Hindlimb muscle (tissue), 1 donor: Measurements from ENCODE around the gene GOSR1. TPM values are rescaled to one million over a fixed set of nuclear protein-coding genes. Genes with fewer than 3 reads are reported as not detected.
"Not testable (repeated sequence)": the region's sequence is repeated elsewhere in the genome, so short reads cannot be mapped to it uniquely, and the experiment has no call there.

ENCODE experiments used
- DNase-seq: peaks from one replicate; pipeline ENCODE4 v3.0.0-alpha.2; 2013
- polyA plus RNA-seq: library from polyadenylated mRNA; unstranded; fragments of 120-200 nt; gene quantifications from one replicate; pipeline ENCODE4 v1.2.1, GENCODE V29; 2013; ENCODE audit not compliant: insufficient read length

Gene GOSR1
- polyA plus RNA-seq, 1 donor: 24.2 TPM

DNA sequence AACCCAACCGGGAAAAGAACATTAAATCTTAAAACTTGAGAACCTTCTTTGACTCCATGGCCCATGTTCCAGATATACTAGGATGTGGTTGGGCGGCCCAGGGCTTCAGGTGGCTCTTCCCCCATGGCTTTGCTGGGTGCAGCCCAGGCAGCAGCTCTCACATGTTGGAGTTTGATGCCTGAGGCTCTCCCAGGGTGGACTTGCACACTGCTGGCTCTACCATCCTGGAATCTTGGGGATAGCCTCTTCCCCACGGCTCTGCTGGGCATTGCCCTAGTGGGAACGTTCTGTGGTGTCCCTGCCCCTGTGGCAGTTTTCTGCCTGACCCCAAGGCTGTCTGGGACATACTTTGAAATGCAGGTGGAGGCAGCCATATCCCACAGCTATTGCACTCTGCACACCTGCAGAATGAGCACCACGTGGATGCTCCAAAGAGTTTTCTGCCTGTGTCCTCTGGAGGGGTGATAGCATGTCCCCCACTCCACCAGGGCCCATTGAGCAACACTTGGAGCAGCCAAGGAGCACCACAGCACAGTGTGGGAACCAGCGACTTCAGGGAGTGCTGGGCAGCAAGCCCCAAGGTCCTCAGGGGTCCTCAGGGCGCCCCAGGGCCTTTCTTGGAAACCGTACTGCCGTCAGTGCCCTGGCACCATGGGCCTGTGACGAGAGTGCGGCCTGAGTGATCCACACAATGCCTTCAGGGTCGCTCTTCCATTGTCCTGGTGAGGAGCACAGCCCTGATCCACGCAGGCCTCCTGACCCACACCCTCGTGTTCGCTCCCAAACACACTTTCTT lies 70.8 kb downstream of the GOSR1 start:
- DNase-seq: no peak

GRCh38 chr17:30549181-30549580 lies 72.0 kb downstream of the GOSR1 start:
- not testable (repeated sequence) for DNase-seq

DNA sequence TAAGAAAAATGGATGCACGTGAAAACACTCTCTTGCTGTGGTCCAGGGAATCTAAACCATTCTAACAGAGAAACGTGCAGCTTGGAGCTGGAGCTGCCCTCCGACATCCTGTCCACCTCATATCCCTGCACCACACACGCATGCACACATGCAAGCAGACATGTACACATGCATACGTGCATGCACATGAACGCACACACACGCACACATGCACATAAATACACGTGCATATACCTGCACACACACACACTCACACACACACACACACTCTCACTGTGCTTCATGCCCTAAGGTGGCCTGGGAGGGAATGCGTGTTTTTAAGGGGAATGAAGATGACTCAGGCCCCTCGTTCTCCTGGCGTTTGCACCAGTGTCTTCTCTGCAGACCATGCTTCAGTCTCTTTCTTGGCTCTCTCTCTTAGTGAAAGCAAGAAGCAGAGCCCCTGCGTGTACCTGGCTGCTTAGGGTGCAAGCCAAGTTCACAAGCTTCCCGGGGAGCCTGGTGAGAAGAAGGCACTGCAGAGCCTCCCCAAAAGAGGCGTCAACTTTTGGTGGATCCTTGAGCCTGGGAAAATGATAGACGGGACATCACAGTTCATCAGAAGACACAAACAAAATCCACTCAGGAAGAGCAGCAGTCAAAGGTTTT lies 72.8 kb downstream of the GOSR1 start:
- no peak for DNase-seq

GRCh38 chr17:30550512-30551273 lies 73.5 kb downstream of the GOSR1 start:
- DNase-seq: no peak

GRCh38 chr17:30551274-30551995 lies 74.2 kb downstream of the GOSR1 start:
- not testable (repeated sequence) for DNase-seq

DNA sequence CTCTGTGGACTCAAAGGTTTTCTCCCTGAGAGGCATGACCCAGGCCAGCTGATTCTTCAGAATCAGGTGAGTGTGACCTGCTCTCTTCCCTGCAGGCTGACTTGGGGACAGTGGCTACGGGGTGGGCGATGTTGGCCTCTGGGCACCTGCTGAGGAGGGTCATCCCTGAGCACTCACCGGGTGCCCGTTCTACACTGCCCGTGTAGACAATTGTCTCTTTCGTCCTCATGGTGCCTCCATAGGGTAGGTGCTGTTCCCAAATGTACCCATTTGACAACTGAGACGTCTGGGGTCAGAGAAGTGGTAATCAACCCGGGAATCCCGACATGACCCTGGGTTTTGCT lies 74.8 kb downstream of the GOSR1 start:
- DNase-seq: no peak

DNA sequence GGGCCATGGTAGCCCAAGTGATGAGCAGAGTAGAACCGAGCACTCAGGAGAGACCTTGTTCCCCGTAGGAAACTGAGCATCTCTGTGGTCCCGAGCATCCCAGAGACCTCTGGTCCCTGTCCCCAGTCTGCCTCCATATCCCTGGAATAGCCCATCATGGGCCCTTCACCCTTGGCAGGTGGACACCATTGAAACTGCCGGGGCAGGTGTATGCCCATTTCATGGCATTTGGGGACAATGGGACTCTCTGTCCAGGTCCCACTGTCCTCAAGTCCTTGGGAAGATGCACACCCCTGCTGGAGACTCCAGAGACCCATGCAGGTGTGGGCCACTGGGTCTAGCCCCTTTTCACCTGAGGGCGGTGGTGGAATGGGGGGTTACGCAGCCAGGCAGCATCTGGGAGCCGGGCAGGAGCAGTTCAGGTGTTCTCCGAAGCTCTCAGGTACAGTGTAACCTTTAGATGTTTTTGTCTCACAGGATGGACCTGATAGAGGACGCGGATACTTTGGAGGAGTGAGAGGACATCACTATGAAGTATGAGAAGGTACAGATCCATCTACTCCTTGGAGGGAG lies 75.9 kb downstream of the GOSR1 start:
- no peak for DNase-seq

GRCh38 chr17:30553823-30554440 lies 76.7 kb downstream of the GOSR1 start:
- not testable (repeated sequence) for DNase-seq

DNA sequence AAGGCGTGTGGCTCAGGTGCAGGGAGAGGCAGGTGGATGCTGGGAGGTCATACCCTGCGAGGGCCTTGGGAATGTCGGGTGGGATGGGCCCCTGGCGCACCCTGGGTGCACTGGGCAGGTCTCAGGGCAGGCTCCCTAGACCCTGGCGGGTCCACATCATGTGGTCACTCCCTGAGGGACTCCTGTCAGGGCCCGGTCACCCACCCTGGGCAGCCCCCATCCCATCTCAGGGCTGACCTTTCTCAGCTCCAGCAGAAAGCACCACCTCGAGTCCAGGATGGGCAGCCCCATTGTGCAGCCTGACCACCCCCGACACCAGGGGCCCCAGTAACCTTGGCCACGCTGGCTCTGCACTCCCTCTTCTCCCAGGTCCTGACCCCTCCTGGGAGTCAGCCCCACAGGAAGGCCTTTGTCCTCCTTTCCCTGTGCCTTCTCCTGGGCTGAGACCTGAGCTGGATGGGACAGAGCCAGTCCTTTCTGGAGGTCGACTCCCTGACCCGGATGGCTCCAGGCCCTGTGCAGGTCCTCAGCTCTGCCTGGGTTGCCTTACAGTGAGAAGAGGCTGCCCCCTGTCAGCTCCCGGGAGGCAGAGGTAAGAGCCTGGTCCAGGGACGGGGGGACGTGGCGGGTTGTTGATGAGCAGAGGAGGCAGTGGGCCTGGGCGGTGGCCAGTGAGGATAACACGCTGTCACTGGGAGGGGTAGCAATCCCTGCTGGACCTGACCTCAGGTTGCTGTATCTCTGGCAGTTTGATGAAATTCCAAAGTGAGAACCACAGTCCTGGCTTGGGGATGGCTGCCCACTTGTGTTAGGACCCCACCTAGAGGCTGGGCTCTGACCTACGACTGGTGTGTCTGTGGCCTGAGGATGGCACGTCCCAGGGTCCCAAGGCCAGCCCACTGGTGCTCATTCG lies 77.9 kb downstream of the GOSR1 start:
- DNase-seq: no peak

DNA sequence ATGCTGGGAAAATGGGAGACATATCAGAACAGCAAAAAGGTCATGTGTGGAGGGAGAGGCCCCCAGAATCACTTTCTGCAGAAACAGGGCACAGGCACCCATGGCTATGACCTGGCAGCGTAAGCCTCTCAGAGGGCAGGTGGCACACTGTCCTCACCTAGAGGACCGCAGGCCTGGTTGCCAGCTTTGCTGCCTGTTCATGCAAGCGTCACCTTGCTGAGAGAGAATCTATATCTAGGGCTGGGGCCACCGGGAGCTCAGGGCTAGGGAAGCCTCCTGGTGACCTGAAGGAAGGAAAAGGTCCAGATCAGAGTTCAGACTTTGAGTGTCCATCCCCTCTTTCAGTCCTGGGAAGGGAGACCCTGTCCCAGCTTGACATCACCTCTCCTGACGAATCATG lies 78.7 kb downstream of the GOSR1 start:
- no peak for DNase-seq

- DNase-seq: no peak
Measured at GRCh38 chr17:30556374-30557332, 79.4 kb downstream of the GOSR1 start.

DNA sequence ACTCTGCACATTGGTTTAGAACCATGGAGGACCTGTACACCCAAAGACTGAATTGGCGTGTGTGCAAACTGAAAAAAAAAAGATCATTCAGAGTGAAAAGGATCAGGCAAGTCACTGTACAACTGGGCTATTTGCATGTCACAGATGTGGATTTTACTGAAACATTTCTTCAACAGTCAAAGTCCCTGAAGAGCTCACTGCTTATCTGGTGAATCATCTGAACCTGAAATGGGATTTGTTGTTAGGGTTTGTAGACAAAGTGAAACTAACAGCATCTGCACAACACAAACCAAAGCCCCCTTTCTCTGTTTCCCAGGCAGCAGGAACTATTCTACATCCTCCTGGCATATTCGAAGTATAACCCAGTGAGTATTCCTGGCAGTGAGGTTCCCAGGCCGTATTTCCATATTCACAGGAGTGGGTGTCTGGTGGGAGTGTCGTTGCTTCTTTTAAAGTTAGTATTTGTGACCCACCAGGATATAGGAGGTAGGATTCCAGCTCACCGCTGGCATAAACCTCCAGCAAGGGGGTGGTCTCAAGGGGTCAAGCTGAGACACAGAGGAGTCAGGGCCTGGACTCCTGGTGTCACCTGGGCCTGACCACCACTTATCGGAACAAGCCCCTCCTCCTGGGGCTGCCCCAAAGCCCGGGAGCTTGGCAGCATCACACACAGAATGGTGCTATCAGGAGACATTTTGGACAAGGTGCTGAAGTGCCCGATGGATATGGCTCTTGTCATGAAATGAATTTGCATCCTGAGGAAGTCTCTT lies 80.9 kb downstream of the GOSR1 start:
- DNase-seq: no peak

- no peak for DNase-seq
Measured at GRCh38 chr17:30558686-30559545, 81.7 kb downstream of the GOSR1 start.

- DNase-seq: no peak
Measured at GRCh38 chr17:30559656-30560055, 82.4 kb downstream of the GOSR1 start.

- not testable (repeated sequence) for DNase-seq
Measured at GRCh38 chr17:30560117-30561026, 83.2 kb downstream of the GOSR1 start.

DNA sequence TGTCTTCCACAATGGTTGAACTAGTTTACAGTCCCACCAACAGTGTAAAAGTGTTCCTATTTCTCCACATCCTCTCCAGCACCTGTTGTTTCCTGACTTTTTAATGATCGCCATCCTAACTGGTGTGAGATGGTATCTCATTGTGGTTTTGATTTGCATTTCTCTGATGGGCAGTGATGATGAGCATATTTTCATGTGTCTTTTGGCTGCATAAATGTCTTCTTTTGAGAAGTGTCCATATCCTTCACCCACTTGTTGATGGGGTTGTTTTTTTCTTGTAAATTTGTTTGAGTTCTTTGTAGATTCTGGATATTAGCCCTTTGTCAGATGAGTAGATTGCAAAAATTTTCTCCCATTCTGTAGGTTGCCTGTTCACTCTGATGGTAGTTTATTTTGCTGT lies 84.6 kb downstream of the GOSR1 start:
- DNase-seq: not testable (repeated sequence)
